ENCODE data around the gene SCN4A.

The SCN4A gene

GRCh38 chr17:63955232-63955631, 17.5 kb downstream of the SCN4A start:
- no peak for DNase-seq (ENCODE audit: low read depth in 2 of 2)

GRCh38 chr17:63954402-63955063, 18.2 kb downstream of the SCN4A start:
- DNase-seq (ENCODE audit: low read depth in 2 of 2) = no peak

DNA sequence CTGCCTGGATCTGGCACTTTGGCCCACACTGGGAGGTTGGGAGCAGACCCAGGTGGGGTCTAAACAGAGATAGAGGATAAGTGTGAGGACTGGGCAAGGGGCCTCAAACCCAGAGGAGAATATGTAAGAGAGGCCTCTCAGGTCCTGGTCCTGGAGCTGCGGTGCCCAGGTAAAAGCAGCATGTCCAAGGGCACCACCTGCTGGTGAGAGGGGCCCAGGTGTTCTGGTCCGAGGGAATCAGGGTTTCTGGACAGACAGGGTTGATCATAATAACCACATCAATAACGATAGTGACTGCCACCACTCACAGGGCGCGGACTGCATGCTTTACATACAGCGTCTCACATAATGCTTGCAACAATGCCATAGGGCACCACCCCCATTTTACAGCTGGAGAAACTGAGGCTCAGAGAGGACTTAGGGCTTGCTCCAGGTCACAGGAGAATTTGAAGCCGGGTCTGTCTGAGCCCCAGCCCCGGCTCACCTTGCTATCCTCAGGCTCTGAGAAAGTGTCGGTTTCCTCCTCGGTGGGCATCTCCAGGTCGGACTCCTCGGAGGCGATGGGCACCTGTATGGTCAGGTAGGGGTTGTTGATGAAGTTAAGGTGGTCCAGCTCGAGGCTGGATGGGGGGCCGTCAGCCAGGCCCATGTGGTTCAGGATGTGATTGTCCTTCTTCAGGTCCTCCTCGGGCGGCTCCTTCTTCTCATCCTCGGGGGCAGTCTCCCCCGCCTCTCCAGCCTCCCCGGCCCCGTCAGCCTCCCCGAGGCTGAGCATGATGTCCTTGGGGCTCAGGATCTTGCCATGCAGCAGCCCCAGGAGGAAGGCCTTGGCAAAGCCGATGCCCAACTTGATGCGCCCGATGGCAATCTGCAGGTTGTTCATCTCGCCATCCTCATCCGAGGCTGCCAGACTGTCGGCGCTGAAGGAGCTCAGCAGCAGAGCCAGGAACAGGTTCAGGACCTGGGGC, 21.5 kb downstream of the SCN4A start:
- DNase-seq (ENCODE audit: low read depth in 2 of 2) = no peak

GRCh38 chr17:63949576-63950250, 23.0 kb downstream of the SCN4A start:
- DNase-seq (ENCODE audit: low read depth in 2 of 2) = no peak

DNA sequence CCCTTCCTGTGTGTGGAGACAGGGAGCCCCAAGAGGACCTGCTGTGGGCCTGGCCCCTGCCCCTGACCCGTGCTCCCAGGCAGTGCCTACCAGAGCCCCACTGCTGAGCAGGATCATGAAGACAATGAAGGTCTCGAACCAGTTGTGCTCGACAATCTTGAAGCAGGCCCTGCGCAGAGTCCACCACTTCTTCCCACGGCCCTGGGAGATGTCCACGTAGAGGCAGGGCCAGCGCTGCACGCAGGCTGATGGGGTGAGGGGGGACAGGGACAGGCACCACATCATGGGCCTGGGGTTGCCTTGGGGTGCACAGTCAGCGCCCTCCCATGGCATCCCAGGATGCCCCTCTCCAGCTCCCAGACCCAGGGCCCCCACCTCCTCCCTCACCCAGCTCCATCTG, 24.2 kb downstream of the SCN4A start:
- no peak for DNase-seq (ENCODE audit: low read depth in 2 of 2)

- DNase-seq (ENCODE audit: low read depth in 2 of 2) = no peak
These were observed 24.9 kb downstream of the SCN4A start for GRCh38 chr17:63947711-63948330.

GRCh38 chr17:63946440-63947363, 26.0 kb downstream of the SCN4A start:
- DNase-seq (ENCODE audit: low read depth in 2 of 2) = no peak

DNA sequence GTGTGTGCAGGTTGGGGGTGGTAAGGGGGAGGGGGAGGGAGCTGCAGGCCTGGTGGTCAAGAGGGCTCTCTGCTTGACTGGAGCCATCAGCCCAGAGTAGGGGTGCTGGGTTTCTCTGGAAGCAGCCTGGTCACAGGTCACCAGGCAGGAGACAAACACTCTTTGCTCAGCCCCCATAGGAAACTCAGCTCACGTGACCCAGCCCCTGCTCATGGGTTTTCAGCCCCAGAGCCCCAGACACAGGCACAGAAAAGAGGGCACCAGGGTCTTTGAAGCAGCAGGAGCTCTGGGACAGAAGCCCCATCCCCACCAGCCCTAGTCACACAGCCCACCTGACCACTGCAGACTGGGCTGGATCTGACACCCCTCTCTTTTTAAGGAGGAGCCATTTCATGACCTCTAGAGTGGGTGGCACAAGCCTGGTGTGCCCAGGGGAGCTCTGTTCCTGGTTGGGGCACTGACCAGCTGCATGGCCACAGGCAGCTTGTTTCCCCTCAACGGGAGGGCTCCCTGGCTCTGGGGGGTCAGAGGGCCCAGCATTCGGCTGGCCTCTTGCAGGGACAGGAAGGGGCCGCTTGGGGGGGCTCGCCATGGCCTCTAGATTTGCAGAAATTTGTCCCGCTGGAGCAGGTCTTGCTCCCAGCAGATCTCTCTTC, 26.8 kb downstream of the SCN4A start:
- no peak for DNase-seq (ENCODE audit: low read depth in 2 of 2)

- DNase-seq (ENCODE audit: low read depth in 2 of 2) = no peak
These were observed 27.8 kb downstream of the SCN4A start for GRCh38 chr17:63944736-63945499.

DNA sequence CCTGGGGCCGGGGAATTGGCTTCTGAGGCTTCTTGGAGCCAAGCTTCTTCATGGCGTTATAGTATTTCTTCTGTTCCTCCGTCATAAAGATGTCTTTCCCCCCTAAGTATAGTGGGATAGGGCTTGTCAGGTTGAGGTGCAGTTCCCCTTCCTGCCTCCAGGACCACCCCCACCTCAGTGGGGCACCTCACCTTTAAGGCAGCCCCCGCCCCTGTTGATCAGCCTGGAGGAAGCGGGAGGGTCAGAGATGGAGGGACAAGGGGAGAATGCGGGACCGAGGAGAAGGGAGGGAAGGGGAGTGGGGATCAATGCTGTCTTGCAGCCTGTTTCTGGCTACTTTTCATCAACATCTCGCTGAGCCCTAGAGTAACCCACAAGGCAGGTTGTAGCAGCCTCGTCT, 29.0 kb downstream of the SCN4A start:
- no peak for DNase-seq (ENCODE audit: low read depth in 2 of 2)

GRCh38 chr17:63942309-63942985, 30.3 kb downstream of the SCN4A start:
- no peak for DNase-seq (ENCODE audit: low read depth in 2 of 2)

DNA sequence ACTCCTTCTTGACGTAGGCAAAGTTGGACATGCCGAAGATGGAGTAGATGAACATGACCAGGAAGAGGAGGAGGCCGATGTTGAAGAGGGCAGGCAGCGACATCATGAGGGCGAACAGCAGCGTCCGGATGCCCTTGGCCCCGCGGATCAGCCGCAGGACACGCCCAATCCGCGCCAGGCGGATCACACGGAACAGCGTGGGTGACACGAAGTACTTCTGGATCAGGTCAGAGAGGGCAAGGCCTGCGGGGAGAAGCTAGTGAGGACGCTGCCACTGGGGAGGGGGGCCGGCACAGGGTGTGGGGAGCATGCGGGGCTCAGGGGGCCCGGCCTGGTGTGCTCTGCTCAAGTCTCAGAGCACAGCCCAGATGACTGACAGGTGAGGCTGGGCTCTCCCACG, 31.0 kb downstream of the SCN4A start:
- DNase-seq (ENCODE audit: low read depth in 2 of 2) = no peak

- no peak for DNase-seq (ENCODE audit: low read depth in 2 of 2)
These were observed 31.6 kb downstream of the SCN4A start for GRCh38 chr17:63941162-63941561.

DNA sequence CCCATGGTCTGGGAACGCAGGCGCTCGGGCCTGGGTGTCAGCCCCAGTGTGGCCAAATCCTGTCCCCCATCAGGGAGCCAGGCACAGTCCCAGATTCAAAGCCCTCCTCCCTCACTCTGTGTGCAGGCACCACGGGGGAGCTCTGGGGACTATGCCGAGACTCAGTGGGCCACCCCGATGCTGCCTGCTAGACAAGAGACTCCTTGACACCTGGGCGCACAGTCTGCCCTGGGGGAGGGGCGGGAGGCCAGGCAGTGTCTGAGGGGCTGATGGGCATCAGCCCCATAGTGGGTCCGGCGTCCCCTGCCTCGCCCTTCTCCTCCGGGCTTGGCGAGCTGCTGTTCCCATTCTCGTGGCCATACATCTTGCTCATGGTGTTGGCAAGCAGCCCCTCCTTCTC, 32.1 kb downstream of the SCN4A start:
- no peak for DNase-seq (ENCODE audit: low read depth in 2 of 2)

GRCh38 chr17:63939884-63940283, 32.8 kb downstream of the SCN4A start:
- no peak for DNase-seq (ENCODE audit: low read depth in 2 of 2)

- DNase-seq (ENCODE audit: low read depth in 2 of 2) = no peak
These were observed 33.3 kb downstream of the SCN4A start for GRCh38 chr17:63939401-63939800.

DNA sequence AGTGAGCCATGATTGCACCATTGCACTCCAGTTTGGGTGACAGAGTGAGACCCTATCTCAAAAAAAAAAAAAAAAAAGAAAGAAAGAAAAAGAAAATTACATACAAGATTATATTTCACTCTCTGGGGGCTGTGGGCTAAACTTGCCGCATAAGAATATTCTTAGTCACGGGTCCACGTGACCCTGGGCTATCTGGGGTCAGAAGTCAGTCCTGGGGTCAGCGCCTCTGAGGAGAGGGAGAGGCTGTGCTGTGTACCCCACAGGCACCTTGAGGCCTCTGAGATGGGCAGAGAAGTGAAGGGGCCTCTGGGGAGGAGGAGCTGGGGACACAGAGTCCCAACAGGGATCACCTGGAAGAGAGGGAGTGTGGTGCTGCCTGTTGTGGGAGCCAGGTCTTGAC, 34.8 kb downstream of the SCN4A start:
- no peak for DNase-seq (ENCODE audit: low read depth in 2 of 2)

- no peak for DNase-seq (ENCODE audit: low read depth in 2 of 2)
These were observed 35.4 kb downstream of the SCN4A start for GRCh38 chr17:63937319-63937718.
